GM18861 (cell line): ENCODE measurements around the gene SNX32.
"Not testable (repeated sequence)": the region's sequence is repeated elsewhere in the genome, so short reads cannot be mapped to it uniquely, and the experiment has no call there.

Source experiments
- ATAC-seq: cut with Tn5 transposase; IDR thresholded peaks from one replicate; pipeline ENCODE4 v1.9.1; 2021; ENCODE audit not compliant: unreplicated experiment

The SNX32 gene

GRCh38 chr11:65883058-65883761 lies 49.4 kb downstream of the SNX32 start:
- ATAC-seq, result no peak

- no peak for ATAC-seq
Measured at GRCh38 chr11:65883786-65884715, 50.3 kb downstream of the SNX32 start.

GRCh38 chr11:65884716-65885092 lies 50.9 kb downstream of the SNX32 start:
- peak; percentile 33 for ATAC-seq

- no peak for ATAC-seq
Measured at GRCh38 chr11:65885231-65885630, 51.5 kb downstream of the SNX32 start.

- ATAC-seq, result no peak
Measured at GRCh38 chr11:65885808-65886536, 52.2 kb downstream of the SNX32 start.

GRCh38 chr11:65886826-65887722 lies 53.3 kb downstream of the SNX32 start:
- ATAC-seq, result no peak

- ATAC-seq, result no peak
Measured at GRCh38 chr11:65887723-65888162, 54.0 kb downstream of the SNX32 start.

GRCh38 chr11:65888163-65888814 lies 54.5 kb downstream of the SNX32 start, which contains the start of gene FIBP:
Gene FIBP, minus strand, starts transcription at chr11:65888471. Its CDS starts 53 bp downstream, at chr11:65888418.
- ATAC-seq, result no peak

GRCh38 chr11:65890324-65891218 lies 56.8 kb downstream of the SNX32 start, which contains the start of gene CCDC85B:
Gene CCDC85B, plus strand, starts transcription at chr11:65890673. Its CDS starts 111 bp downstream, at chr11:65890784.
- ATAC-seq, result peak; percentile 50

- ATAC-seq, result no peak
Measured at GRCh38 chr11:65891219-65892136, 57.7 kb downstream of the SNX32 start.

GRCh38 chr11:65892137-65892540 lies 58.4 kb downstream of the SNX32 start:
- ATAC-seq, result not testable (repeated sequence)

- no peak for ATAC-seq
Measured at GRCh38 chr11:65892661-65893317, 59.0 kb downstream of the SNX32 start.

- no peak for ATAC-seq
Measured at GRCh38 chr11:65894034-65894591, 60.4 kb downstream of the SNX32 start.

GRCh38 chr11:65895482-65895981 lies 61.8 kb downstream of the SNX32 start:
- ATAC-seq, result no peak

GRCh38 chr11:65896034-65896999 lies 62.6 kb downstream of the SNX32 start:
- no peak for ATAC-seq
